ENCODE measurements around the gene ANKRD33B. TPM values are rescaled to one million over a fixed set of nuclear protein-coding genes. Genes with fewer than 3 reads are reported as not detected.

The ANKRD33B gene
- total RNA-seq, 1 experiment from 2014 or later = 0.75 TPM

- ChIA-PET CTCF (interaction anchor here (0.6 kb wide), 1 partner anchor 8 kb away, joined by 7 read pairs; no protein-coding TSS in a partner anchor), POLR2A (ENCODE audit: low non-redundant PET) (no interaction called here)
- Histone ChIP-seq H3K4me3 (ENCODE audit: low read depth, low read length, poor library complexity, severe bottlenecking) (no peak overlapping the region), H3K36me3 (ENCODE audit: insufficient read depth, low read length, poor library complexity, severe bottlenecking) (no peaks in the 10 kb centered on the region), H3K4me1 (ENCODE audit: insufficient read depth, low read length, poor library complexity, severe bottlenecking) (no peaks in the 10 kb centered on the region), H3K9me3 (ENCODE audit: low read depth, low read length, poor library complexity, severe bottlenecking) (no peaks in the 10 kb centered on the region), H3K27ac (ENCODE audit: low read depth, low read length, poor library complexity, severe bottlenecking) (no peak overlapping the region), H3K27me3 (replicated peaks; ENCODE audit: insufficient read depth, low read depth, low read length, poor library complexity) (peaks cover 56% of the 10 kb centered on the region)
- BruUV-seq (replicated peaks) = no TSS peak
- DNase-seq (ENCODE audit: low spot score) = no peak
- intact Hi-C loops (cut with micrococcal nuclease; ENCODE audit: unreplicated experiment) = no loop called here
- TF ChIP-seq EZH2 (IDR thresholded peaks at IDR 0.05; ENCODE audit: borderline replicate concordance, low read depth, low read length, poor library complexity, severe bottlenecking) (no peak), CTCF (conservative IDR thresholded peaks at IDR 0.05; ENCODE audit: low read depth, low read length) (no peak)
These were observed 22.8 kb upstream of the ANKRD33B start for GRCh38 chr5:10540951-10541646.

- BruUV-seq (replicated peaks) = no TSS peak
These were observed 21.8 kb upstream of the ANKRD33B start for GRCh38 chr5:10542055-10542550.

GRCh38 chr5:10543585-10544040, 20.3 kb upstream of the ANKRD33B start:
- no peak overlapping the region for H3K4me3 ChIP-seq (ENCODE audit: low read depth, low read length, poor library complexity, severe bottlenecking)
- ChIA-PET POLR2A (ENCODE audit: low non-redundant PET) (no interaction called here), CTCF (no interaction called here)
- no peaks in the 10 kb centered on the region for H3K9me3 ChIP-seq (ENCODE audit: low read depth, low read length, poor library complexity, severe bottlenecking)
- DNase-seq (ENCODE audit: low spot score) = no peak
- H3K4me1 ChIP-seq (ENCODE audit: insufficient read depth, low read length, poor library complexity, severe bottlenecking) = no peaks in the 10 kb centered on the region
- no peak overlapping the region for H3K27ac ChIP-seq (ENCODE audit: low read depth, low read length, poor library complexity, severe bottlenecking)
- peaks cover 64% of the 10 kb centered on the region for H3K27me3 ChIP-seq (replicated peaks; ENCODE audit: insufficient read depth, low read depth, low read length, poor library complexity)
- intact Hi-C loops (cut with micrococcal nuclease; ENCODE audit: unreplicated experiment) = no loop called here
- no peaks in the 10 kb centered on the region for H3K36me3 ChIP-seq (ENCODE audit: insufficient read depth, low read length, poor library complexity, severe bottlenecking)
- BruUV-seq (replicated peaks) = no TSS peak
- no peak for TF ChIP-seq CTCF (conservative IDR thresholded peaks at IDR 0.05; ENCODE audit: low read depth, low read length)
- no peak for TF ChIP-seq EZH2 (IDR thresholded peaks at IDR 0.05; ENCODE audit: borderline replicate concordance, low read depth, low read length, poor library complexity, severe bottlenecking)

More at GRCh38 chr5:10542055-10542550, 21.8 kb upstream of the ANKRD33B start:
- ChIA-PET CTCF (interaction anchor here (0.6 kb wide), 1 partner anchor 9 kb away, joined by 7 read pairs; no protein-coding TSS in a partner anchor), POLR2A (ENCODE audit: low non-redundant PET) (no interaction called here)
- no peak for TF ChIP-seq EZH2 (IDR thresholded peaks at IDR 0.05; ENCODE audit: borderline replicate concordance, low read depth, low read length, poor library complexity, severe bottlenecking)
- no peak for TF ChIP-seq CTCF (conservative IDR thresholded peaks at IDR 0.05; ENCODE audit: low read depth, low read length)
- Histone ChIP-seq H3K27ac (ENCODE audit: low read depth, low read length, poor library complexity, severe bottlenecking) (no peak overlapping the region), H3K36me3 (ENCODE audit: insufficient read depth, low read length, poor library complexity, severe bottlenecking) (no peaks in the 10 kb centered on the region), H3K4me3 (ENCODE audit: low read depth, low read length, poor library complexity, severe bottlenecking) (no peak overlapping the region), H3K27me3 (replicated peaks; ENCODE audit: insufficient read depth, low read depth, low read length, poor library complexity) (peaks cover 66% of the 10 kb centered on the region), H3K4me1 (ENCODE audit: insufficient read depth, low read length, poor library complexity, severe bottlenecking) (no peaks in the 10 kb centered on the region), H3K9me3 (ENCODE audit: low read depth, low read length, poor library complexity, severe bottlenecking) (no peaks in the 10 kb centered on the region)
- intact Hi-C loops (cut with micrococcal nuclease; ENCODE audit: unreplicated experiment) = no loop called here
- no peak for DNase-seq (ENCODE audit: low spot score)

All from A673 (cell line).